ENCODE data around the gene ATXN7L1.

Gene ATXN7L1

GRCh38 chr7:105611856-105612775, 264.3 kb downstream of the ATXN7L1 start (continued):
- no peak for TF ChIP-seq ZNF70 (CRISPR knock-in tag; IDR thresholded peaks at IDR 0.05)

- no peak for ATAC-seq
- no peak for TF ChIP-seq GLIS3 (CRISPR knock-in tag; IDR thresholded peaks at IDR 0.05)
- TF ChIP-seq SNAI2 (CRISPR knock-in tag; IDR thresholded peaks at IDR 0.05), result no peak
- TF ChIP-seq ZNF70 (CRISPR knock-in tag; IDR thresholded peaks at IDR 0.05), result no peak
- no peak for TF ChIP-seq ESRRG (CRISPR knock-in tag; IDR thresholded peaks at IDR 0.05)
- no peak for TF ChIP-seq TOX (CRISPR knock-in tag; IDR thresholded peaks at IDR 0.05; ENCODE audit: borderline replicate concordance)
- no peak for TF ChIP-seq ARNTL (CRISPR knock-in tag; IDR thresholded peaks at IDR 0.05; ENCODE audit: borderline replicate concordance, low read depth)
- no peak for TF ChIP-seq ZC3H10 (CRISPR knock-in tag; IDR thresholded peaks at IDR 0.05)
- TF ChIP-seq ZNF565 (CRISPR knock-in tag; conservative IDR thresholded peaks at IDR 0.05; ENCODE audit: low read depth), result no peak
- no peak for TF ChIP-seq CSRNP3 (CRISPR knock-in tag; IDR thresholded peaks at IDR 0.05)
- TF ChIP-seq ZNF8 (CRISPR knock-in tag; IDR thresholded peaks at IDR 0.05), result no peak
- no peak for TF ChIP-seq POU6F1 (CRISPR knock-in tag; IDR thresholded peaks at IDR 0.05; ENCODE audit: borderline replicate concordance, low read depth)
- no peak for TF ChIP-seq TCF4 (CRISPR knock-in tag; IDR thresholded peaks at IDR 0.05; ENCODE audit: borderline replicate concordance)
- TF ChIP-seq OSR1 (CRISPR knock-in tag; IDR thresholded peaks at IDR 0.05), result no peak
- TF ChIP-seq CREB5 (CRISPR knock-in tag; IDR thresholded peaks at IDR 0.05; ENCODE audit: low read depth), result no peak
These were observed 266.1 kb downstream of the ATXN7L1 start for GRCh38 chr7:105610165-105610930.

GRCh38 chr7:105602325-105603305, 273.8 kb downstream of the ATXN7L1 start:
- peak; percentile 48 for ATAC-seq
- no peak for TF ChIP-seq TOX (CRISPR knock-in tag; IDR thresholded peaks at IDR 0.05; ENCODE audit: borderline replicate concordance)
- TF ChIP-seq CSDC2 (CRISPR knock-in tag; IDR thresholded peaks at IDR 0.05), result no peak
- no peak for TF ChIP-seq ZFP30 (CRISPR knock-in tag; IDR thresholded peaks at IDR 0.05)
- no peak for TF ChIP-seq ESRRG (CRISPR knock-in tag; IDR thresholded peaks at IDR 0.05)

- ATAC-seq, result peak; percentile 15; the same call in 1 of the 3 replicates
- TF ChIP-seq CREB5 (CRISPR knock-in tag; IDR thresholded peaks at IDR 0.05; ENCODE audit: low read depth), result no peak
- TF ChIP-seq PATZ1 (CRISPR knock-in tag; IDR thresholded peaks at IDR 0.05; ENCODE audit: borderline replicate concordance), result no peak
- TF ChIP-seq ZC3H10 (CRISPR knock-in tag; IDR thresholded peaks at IDR 0.05), result no peak
- TF ChIP-seq POU6F1 (CRISPR knock-in tag; IDR thresholded peaks at IDR 0.05; ENCODE audit: borderline replicate concordance, low read depth), result no peak
- no peak for TF ChIP-seq ZFP3 (CRISPR knock-in tag; IDR thresholded peaks at IDR 0.05)
- no peak for TF ChIP-seq ESRRG (CRISPR knock-in tag; IDR thresholded peaks at IDR 0.05)
- TF ChIP-seq CSDC2 (CRISPR knock-in tag; IDR thresholded peaks at IDR 0.05), result no peak
- TF ChIP-seq SNAI2 (CRISPR knock-in tag; IDR thresholded peaks at IDR 0.05), result no peak
- TF ChIP-seq ARNTL (CRISPR knock-in tag; IDR thresholded peaks at IDR 0.05; ENCODE audit: borderline replicate concordance, low read depth), result no peak
- no peak for TF ChIP-seq ZNF70 (CRISPR knock-in tag; IDR thresholded peaks at IDR 0.05)
- no peak for TF ChIP-seq OSR1 (CRISPR knock-in tag; IDR thresholded peaks at IDR 0.05)
- no peak for TF ChIP-seq ISL1 (CRISPR knock-in tag; IDR thresholded peaks at IDR 0.05)
These were observed 275.5 kb downstream of the ATXN7L1 start for GRCh38 chr7:105600720-105601550.
